GM12801 (cell line): ENCODE data around the gene COQ8A.

ENCODE experiments used
- TF ChIP-seq, protein P1 (sequence below): IDR thresholded peaks from one replicate; pipeline ENCODE4 v1.5.1; 2011; ENCODE audit warnings: control low read depth; ENCODE audit not compliant: insufficient read length; ENCODE audit errors: extremely low read depth

The COQ8A gene

DNA sequence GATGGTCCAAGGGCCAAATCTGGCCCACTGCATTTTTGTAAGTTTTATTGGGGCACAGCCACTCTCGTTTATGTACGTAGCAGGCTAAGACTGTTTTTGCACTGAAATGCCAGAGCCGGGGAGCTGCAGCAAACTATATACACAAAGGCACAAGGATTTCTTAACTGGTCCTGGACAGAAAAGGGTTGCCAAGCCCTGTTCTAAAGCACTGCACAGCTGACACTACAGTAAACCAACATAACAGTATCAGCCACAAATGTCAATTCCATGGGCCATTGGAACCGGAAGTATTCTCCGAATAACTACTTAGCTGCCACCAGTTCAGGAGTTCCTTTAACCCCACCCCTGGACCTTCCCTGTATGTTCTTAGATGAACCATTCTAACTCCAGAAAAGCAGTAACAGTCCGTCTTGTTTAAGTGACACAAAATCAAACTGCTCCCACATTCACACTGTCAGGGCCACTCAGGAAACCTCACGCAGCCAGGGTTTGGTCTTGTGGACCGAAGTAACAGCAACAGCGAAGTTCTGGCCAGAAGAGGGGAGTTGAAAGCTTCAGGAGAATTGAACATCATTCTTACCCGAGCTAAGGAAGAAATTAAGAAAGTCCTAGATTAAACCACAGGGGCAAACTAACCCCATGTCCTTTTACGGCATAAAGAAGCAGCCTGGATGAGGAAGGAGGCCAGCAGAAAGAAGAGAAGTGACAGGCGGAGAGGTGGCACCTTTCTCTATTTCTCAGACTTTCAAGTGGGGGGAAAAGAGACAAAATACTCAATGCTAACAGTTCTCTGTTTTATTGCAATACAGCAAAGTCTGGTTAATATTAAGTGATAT, 49.2 kb downstream of the COQ8A start:
- TF ChIP-seq, protein P1, sequence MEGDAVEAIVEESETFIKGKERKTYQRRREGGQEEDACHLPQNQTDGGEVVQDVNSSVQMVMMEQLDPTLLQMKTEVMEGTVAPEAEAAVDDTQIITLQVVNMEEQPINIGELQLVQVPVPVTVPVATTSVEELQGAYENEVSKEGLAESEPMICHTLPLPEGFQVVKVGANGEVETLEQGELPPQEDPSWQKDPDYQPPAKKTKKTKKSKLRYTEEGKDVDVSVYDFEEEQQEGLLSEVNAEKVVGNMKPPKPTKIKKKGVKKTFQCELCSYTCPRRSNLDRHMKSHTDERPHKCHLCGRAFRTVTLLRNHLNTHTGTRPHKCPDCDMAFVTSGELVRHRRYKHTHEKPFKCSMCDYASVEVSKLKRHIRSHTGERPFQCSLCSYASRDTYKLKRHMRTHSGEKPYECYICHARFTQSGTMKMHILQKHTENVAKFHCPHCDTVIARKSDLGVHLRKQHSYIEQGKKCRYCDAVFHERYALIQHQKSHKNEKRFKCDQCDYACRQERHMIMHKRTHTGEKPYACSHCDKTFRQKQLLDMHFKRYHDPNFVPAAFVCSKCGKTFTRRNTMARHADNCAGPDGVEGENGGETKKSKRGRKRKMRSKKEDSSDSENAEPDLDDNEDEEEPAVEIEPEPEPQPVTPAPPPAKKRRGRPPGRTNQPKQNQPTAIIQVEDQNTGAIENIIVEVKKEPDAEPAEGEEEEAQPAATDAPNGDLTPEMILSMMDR: no peak

DNA sequence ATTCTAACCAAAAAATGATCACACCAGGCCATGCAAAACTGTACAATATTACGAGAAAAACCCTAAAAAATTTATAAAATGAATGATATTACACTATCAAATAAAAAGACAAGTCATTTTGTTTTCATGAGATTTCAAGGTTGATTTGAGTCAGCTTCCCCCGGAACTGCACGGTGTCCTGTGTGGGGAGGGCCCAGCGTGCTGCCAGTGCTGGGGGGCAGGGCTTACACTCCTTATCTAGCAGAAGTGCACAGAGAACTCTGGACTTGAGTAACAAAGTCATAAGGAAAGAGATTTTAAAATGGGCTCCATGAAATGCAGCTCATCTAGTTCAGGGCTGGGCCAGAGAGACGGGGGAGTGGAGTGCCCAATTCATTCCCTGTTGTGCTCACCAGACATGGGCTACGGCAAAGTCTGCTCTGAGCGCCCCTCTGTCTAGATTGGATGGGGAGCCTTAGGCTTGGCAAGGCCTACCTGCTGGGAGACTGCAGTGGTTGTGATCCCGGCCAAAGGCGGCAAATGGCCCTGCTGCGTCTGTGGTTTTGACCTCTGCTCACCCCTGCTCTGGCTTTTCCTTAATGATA, 50.1 kb downstream of the COQ8A start:
- TF ChIP-seq, protein P1: no peak

DNA sequence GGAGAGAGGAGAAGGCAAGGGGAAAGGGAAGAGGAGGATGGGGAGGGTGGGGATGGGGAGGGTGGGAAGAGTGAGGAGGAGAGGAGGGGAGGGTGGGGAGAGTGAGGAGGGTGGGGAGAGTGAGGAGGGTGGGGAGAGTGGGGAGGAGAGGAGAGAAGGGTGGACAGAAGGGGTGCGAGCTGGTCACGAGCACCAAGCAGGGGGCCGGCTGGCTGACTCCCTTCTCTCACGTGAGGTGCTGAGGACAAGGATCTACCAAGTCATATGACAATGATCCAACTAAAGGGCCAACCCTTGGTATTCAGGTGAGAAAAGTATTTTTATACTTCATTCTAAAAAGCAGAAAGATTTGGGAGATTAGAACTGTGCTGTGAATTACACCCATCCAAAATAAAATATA, 51.8 kb downstream of the COQ8A start:
- TF ChIP-seq, protein P1: no peak

DNA sequence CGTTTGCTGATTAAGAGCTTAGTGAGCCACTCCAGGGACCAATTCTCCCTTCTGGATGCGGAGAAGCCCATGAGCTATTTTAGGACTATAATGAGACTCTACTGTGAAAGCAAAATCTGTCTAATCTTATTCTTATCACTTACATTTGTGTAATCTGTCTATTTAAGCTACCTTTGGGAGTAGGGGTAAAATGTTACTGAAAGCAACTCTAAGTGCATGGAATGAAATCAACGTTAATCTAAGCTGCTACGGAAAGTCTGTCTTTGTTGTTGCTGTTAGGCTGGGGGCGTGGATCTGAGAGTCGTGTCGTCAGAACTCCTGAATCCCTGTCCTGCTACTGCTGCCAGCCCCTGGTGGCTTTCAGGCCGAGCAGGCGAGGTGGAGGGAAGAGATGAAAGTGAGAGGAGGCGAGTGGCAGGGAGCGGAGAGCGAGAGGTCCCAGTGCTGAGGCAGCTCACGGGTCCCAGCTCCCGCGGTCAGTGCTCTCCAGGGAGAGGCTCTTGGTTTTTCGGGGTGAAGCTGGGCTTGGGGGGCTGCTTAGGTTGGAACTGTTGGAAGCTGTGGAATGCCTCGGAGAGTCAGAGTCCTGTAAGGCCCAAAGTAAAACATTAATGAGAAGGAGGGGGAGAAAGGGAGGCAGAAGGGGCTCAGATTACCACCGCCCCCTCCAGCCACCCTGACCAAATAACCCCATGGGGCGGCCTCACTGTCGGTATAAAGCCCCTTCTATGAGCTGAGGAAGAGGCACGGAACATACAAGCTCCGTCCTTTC, 53.9 kb downstream of the COQ8A start:
- TF ChIP-seq, protein P1: no peak

DNA sequence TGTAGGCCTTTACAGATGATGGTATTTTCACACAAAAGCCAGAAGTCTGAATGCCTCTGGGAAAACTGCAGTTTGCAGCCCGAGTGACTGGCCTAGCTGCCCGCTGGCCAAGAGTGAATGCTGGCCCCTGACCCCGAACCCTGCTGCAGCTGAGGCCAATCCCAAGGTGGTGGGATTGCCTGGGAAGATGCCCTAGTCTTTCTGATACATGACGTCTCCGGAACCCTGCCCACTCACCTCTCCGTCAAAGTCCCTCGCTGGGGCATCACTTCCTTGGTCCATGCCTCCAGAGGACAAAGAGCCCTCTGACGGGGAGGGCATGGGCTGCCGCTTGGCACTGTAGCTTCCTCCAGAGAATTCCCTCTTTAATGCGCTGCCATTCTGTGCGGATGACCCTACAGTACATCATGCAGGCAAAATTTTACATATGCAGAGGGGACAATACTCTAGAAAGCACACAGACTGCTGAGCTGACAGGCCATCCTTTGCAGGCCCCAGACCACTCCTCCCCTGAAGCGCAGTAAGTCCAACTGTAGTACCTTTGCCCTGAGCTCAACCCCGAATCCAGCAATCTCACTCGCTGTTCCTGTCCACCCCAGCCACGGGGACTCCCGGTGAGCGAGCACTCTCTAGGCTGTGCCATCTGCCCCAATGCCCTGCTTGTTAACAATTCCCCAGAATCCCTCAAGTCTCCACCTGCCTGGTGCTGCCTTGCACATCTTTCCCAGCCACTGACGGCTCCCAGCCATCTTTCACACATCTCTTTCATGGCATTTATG, 54.7 kb downstream of the COQ8A start:
- TF ChIP-seq, protein P1: no peak

DNA sequence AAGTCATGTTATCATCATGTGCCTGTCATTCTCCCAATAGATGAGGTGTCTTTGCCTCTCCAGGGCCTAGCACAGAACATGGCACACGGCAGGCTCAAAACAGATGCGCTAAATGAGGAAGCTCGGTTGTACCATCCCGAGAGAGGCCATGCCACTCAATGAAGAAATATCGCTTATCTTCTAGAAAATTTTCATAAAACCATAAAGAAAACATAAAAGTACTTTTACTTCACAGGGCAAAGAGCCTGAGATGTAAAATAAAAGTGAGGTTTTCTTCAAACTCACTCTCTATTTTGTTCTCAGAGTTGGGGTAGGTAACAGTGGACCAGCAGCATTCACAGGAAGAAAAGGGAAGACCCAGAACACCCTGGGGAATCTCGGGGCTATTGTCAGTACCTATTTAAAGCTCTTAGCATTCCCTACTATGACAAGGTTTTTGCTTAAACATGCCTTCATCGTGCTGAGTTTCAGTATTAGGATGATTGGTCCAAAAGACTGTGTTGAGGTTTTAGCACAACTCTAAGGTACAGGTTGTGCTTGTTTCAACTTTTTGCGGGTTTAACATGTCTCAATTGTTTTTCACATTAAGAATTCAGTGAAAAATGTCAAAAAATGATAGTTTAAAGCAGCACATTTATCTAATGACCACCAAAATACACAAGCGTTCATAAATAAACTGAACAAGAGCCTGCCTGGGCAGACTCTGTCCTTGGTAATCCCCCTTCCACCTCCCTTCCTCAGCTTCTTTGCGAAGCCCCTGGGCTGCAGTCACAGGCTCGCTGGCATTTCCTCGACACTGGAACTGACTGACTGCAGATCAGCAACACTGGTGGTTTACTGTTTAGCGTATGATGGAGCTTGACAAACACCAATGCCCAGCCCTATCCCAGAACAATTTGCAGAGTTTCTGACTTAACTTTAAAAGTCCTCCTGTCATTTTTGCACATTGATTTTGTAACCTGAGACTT, 55.6 kb downstream of the COQ8A start:
- TF ChIP-seq, protein P1: no peak
